ENCODE measurements around the gene IL36RN.

IL36RN gene

DNA sequence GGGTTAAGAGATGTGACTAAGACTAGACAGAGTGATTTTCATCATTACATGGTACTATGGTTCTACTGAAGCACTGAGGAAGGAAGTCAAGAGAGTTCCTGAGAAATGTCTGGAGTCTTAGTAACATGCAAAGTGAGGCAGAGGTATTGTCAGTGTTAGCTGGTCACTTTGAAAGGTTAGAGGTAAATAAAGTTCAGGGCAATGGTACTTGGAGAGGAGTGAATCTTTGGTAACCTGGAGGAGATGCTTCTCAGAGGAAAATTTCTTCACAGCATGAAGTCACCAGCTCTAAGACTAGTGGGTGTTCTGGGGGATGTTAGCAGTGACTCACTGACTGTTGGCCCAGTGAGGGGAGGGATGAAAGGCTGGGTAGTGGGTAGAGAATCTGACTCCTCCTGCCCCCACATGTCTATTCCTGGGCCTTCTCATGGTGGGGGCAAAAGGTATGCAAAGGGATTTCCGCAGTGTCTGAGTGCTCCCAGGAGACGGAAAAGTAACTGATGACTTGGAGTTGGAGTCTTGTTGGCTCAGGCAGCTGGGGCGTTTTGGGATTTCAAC is 45.1 kb downstream of the IL36RN start:
- DNase-seq: no peak

DNA sequence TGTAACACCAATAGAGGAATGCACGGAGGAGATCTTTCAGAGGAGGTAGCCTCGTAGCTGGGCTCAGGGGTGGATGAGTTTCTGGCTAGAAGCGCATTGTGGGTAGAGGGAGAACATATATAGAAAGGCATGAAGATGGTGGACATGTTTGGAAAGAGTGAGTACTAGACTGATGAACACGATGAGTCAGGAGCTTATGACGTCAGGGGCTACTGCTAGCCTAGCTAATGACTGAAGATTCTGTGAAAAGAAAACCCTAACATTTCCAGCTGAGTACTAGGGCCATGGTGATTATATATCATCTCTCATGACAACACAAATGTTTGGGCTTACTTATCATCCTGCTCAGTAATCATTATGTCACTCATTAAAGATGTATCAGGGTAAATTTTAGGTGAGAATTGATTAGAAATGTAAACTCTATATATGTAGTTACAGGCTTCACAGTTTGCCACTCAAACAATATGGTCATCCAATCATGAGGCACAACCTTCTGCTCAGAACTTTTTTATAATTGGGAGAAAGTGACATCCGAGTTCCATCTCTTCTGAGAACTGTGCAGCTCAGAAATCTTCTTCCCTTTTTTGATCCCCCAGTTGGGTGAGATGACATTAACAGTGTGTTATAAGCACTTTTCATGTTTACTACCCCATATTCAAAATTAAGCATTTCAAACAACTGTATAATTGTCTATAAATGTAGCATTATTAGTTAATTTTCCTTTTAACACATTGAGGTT is 46.2 kb downstream of the IL36RN start:
- no peak for DNase-seq

DNA sequence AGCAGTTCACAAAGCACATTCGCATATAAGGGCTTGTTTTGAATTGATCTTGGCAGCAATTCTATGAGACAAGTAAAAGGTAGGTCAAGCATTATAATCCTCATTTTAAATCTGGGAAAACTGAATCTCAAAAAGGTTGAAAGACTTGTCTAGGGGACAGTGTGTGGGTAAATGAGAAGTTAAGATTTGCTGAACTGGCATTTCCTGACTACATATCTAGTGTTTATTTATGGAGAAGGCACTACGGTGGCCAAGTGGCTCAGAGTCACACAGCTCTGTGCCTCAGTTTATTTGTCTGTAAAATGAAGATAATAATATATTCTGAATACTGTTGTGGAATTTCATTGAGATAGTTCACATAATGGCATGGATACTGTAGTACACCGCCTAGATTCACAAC is 52.1 kb downstream of the IL36RN start:
- no peak for DNase-seq

DNA sequence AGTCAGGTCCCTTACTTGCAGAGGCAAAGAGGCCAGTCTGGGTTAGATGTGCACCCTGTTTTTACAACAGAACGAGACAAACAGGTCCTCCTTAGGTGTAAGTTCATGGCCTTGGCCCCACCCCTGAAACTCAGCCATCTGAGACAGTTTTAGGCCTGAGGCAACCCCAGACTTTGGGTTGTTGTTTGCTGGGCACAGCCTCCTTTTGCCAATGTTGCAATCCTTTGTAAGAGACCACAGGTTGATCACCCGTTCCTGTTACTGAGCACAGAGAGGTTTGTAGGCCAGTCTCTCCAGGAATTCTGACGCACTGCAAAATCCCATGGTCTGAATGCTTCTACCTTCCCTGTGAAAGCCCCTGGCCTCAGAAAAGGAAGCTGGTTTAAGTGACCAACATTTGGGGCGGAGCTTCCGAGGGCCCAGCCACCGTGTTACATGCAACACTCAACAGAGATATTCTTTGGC is 52.9 kb downstream of the IL36RN start:
- no peak for DNase-seq

DNA sequence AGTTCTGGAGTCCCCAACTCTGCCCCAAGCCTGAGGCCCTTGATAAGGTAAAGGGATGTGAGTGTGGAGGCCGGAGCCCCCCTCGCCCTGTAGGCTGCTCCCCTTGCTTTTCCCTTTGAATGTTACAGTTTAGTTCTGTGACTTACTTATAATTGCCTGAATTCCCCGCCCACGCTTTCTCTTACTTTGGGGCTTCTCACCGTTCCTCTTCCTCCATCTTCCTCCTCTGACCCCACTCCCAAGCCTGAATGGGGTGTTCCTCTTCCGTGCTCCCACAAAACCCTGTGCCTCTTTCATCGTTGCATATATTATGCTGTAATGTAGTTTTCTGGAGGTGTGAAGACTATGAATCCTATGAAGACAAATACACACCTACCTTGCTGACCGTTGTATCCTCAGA is 53.4 kb downstream of the IL36RN start:
- DNase-seq: no peak

DNA sequence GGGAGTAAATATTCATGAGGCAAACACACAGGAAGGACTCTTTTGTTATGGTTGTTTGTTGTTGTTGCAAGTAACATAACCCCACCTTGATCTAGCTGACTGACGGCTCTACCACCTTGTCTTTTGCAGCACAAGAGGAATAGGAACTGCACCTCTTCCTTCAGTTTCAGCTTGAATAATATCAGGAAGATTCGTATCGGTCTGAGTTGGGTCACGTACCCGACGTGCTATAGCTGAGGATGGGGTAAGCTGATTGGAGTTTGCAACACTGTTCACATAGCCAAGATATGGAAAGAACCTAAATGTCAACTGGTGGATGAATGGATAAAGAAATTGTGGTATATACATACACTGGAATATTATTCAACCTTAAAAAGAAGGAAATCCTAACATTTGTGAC is 53.9 kb downstream of the IL36RN start:
- DNase-seq: no peak

DNA sequence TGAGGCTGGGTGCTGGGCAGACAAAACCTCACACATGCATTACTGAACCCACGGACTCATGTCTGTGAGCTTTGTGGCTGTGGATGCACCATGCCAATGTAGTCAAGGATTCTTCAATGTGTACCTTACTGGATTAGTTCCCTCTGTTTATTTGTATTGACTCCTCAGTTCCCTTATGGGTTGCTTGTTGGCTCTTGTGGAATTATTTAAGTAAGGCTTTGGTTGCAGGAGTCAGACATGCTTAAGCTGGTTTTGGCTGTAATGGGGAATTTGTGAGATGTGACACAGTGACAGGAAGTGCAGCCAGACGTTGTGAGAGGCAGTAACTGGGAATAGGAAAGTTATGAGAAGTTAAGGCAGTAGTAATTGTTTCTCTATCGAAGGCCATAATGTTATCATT is 54.8 kb downstream of the IL36RN start:
- no peak for DNase-seq
